ENCODE data around the gene RCSD1.
A peak's percentile ranks its signal among the peaks of the same experiment; 100 is the strongest.

RCSD1 gene

DNA sequence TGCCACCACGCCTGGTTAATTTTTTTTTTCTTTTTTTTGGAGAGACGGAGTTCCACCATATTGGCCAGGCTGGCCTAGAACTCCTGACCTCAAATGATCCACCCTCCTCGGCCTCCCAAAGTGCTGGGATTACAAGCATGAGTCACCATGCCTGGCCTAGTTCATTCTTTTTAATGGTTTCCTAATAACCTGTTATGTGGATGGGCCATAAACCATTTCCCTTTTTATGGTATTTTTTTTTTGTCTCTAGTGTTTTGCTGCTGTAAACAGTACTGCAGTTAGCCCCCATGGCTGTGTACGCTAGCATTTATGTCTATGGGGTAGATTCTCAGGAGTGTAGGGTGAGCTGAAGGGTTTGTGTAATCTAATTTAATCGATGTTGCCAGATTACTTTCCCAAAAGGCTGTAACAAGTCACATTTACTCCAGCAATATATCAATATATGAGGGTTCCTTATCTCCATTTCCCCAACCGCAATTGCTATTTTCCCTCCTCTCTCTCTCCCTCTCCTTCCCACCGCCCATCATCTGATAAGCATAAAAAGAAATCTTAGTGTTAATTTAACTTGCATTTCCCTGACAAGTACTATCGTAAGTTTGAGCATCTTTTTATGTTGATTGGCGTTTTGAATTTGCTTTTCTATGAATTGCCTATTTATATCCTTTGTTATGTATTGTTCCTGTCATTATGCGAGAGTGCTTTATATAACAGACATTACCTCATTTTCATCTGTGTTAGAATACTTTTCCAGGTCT, 28.7 kb downstream of the RCSD1 start:
- H3K4me3 ChIP-seq (ENCODE audit: low read depth, low read length), result no peak overlapping the region
- TF ChIP-seq, protein P1, sequence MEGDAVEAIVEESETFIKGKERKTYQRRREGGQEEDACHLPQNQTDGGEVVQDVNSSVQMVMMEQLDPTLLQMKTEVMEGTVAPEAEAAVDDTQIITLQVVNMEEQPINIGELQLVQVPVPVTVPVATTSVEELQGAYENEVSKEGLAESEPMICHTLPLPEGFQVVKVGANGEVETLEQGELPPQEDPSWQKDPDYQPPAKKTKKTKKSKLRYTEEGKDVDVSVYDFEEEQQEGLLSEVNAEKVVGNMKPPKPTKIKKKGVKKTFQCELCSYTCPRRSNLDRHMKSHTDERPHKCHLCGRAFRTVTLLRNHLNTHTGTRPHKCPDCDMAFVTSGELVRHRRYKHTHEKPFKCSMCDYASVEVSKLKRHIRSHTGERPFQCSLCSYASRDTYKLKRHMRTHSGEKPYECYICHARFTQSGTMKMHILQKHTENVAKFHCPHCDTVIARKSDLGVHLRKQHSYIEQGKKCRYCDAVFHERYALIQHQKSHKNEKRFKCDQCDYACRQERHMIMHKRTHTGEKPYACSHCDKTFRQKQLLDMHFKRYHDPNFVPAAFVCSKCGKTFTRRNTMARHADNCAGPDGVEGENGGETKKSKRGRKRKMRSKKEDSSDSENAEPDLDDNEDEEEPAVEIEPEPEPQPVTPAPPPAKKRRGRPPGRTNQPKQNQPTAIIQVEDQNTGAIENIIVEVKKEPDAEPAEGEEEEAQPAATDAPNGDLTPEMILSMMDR (IDR thresholded peaks at IDR 0.05; ENCODE audit: insufficient read depth, low read length, missing control alignments), result no peak
- DNase-seq (ENCODE audit: low read depth, low spot score), result no peak
- ChIA-PET CTCF (no interaction called here), POLR2A (no interaction called here)

- ChIA-PET CTCF (interaction anchor here (0.6 to 1.1 kb wide), 2 partner anchors 28 to 58 kb away, joined by 4 to 6 read pairs; no protein-coding TSS in a partner anchor), POLR2A (no interaction called here)
- TF ChIP-seq, protein P1 (IDR thresholded peaks at IDR 0.05; ENCODE audit: insufficient read depth, low read length, missing control alignments), result no peak
- H3K4me3 ChIP-seq (ENCODE audit: low read depth, low read length), result no peak overlapping the region
- DNase-seq (ENCODE audit: low read depth, low spot score), result no peak
These were observed 29.4 kb downstream of the RCSD1 start for GRCh38 chr1:167659450-167659849.

DNA sequence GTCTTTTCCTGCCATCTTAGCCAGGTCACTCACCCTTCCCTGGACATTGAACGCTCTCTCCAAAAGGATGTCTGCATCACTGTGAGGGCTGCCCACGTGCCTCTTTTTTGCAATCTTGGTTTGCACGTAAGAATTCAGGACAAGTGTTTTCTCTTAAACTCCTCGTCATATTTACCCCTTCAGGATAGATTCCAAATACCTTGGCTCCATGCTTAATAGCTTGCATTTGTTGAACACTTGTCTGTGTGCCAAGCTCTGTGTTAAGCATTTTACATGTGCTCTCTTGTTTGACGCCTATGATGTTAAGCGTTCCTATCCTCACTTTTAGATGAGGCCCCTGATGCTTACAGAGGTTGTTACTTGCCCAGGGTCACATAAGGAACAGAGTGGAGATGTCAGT, 29.8 kb downstream of the RCSD1 start:
- CTCF ChIA-PET, result interaction anchor here (0.6 to 1.1 kb wide), 2 partner anchors 28 to 59 kb away, joined by 4 to 6 read pairs; no protein-coding TSS in a partner anchor

DNA sequence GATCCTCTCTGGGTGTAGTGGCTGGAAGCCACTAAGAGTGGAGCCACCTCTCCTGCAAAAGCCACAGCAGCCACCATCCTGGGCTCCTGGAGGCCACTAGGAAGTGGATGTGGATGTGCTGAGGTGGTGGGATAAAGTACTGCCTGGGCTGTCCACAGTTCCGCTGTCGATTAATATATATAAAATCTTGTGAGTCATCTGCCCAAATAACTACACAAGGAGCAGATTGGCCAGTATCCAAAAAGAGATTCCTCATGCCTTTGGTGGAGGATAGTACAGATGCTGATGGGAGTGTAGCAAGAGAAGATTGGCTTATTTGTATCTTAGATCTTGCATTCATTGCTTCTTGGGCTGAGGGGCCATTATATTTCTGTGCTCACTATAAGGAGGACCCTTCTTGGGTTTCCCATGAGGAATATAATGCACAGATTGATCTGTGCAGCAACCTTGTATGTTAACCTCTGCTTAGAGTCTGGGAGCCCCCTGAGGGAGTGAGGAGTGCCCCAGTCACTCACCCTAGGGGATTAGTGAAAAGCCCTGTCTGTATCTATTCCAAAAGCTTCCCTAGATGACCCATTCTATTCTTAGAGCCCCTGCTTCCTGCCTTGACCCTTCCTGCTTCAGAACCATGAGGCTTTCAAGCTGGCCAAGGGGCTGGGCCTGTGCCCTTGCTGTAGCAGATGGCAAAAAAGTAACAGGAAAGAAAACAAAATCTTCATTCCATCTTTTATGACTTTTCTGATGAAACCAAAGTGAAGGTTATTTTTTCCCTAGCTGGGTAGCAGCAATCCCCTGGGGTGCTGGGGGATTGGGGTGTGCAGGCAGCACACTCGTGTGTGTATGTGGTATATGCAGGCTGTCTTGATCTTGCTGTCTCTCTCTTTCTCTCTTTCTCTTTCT, 31.7 kb downstream of the RCSD1 start:
- TF ChIP-seq, protein P1 (IDR thresholded peaks at IDR 0.05; ENCODE audit: insufficient read depth, low read length, missing control alignments), result no peak
- POLR2A ChIA-PET, result interaction anchor here (1.1 kb wide), 1 partner anchor 12 kb away, joined by 3 read pairs; no protein-coding TSS in a partner anchor
- CTCF ChIA-PET, result no interaction called here
- H3K4me3 ChIP-seq (ENCODE audit: low read depth, low read length), result no peak overlapping the region
- peak; percentile 87 for DNase-seq (ENCODE audit: low read depth, low spot score)

More for the DNA sequence above, 29.8 kb downstream of the RCSD1 start:
- TF ChIP-seq, protein P1 (IDR thresholded peaks at IDR 0.05; ENCODE audit: insufficient read depth, low read length, missing control alignments), result no peak
- H3K4me3 ChIP-seq (ENCODE audit: low read depth, low read length), result no peak overlapping the region
- no peak for DNase-seq (ENCODE audit: low read depth, low spot score)
- POLR2A ChIA-PET, result no interaction called here

DNA sequence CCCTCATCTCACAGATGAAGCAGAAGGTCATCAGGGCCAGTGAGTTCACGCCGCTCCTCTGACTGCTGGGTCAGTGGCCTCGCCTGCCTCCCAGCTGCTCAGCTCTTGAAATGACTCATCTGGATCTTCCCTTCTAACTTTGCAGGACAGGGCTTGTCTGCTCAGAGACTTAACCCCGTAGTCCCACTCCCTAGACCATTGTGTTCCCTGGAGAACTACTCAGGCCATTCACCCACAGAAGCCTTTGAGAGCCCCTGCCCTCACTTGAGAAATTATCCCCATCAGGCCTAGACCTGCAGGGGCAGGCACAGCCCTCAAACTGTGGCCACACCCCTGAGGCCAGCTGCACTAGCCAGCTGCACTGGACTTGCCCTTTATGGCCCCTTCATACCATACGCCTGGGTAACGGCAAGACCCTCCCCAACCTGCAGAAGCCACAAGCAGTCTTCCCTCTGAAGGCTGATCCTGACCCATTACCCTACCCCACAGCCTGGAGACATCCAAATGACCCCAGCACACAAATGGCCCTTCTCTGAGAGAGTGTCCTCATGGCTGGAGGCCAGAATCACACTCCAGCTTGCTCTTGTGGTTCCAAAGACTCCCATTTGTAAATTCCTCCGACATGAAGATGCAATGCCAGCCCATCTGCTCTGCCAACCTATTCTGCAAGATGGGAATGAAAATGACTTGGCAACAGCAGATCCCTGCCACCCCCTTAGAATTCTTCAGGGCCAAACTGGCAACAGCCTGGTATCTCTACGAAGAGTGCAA, 33.2 kb downstream of the RCSD1 start:
- TF ChIP-seq, protein P1 (IDR thresholded peaks at IDR 0.05; ENCODE audit: insufficient read depth, low read length, missing control alignments), result no peak
- no peak overlapping the region for H3K4me3 ChIP-seq (ENCODE audit: low read depth, low read length)
- no peak for DNase-seq (ENCODE audit: low read depth, low spot score)
- ChIA-PET POLR2A (interaction anchor here (1.1 kb wide), 1 partner anchor 11 kb away, joined by 3 read pairs; no protein-coding TSS in a partner anchor), CTCF (interaction anchor here (1.3 to 1.7 kb wide), 2 partner anchors 25 to 63 kb away, joined by 4 to 7 read pairs; no protein-coding TSS in a partner anchor)

All from AG04449 (cell line).